ENCODE data around the gene COL25A1. TPM values are rescaled to one million over a fixed set of nuclear protein-coding genes. Genes with fewer than 3 reads are reported as not detected.

Gene COL25A1
- total RNA-seq, 1 experiment from 2014 or later, result 4.2 TPM

DNA sequence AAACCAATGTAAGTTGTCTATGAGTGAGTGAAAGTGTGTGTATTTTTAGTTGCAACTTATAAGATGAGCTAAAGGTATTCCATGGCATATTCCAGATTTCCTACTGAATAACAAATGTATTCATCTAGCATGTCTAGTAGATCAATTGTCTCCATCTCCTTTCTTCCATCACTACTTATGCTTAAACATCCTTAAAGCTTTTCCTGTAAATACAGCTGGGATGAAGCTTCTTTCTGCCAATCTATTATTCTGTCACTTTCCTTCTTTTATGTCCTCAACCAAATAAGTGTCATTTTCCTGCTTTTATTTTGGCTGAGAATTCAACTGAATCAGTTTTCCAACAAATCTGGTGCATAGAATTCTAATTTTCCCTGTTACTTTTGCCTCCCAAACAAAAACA, 136.3 kb downstream of the COL25A1 start:
- no peak overlapping the region for H3K23ac ChIP-seq (ENCODE audit: insufficient read length, low read depth, low read length)
- Mint-ChIP-seq H3K4me1 (peaks cover 17 to 19% of the 10 kb centered on the region in 2 experiments), H3K9me3 (no peaks in the 10 kb centered on the region), H3K27ac (no peak overlapping the region), H3K36me3 (ENCODE audit: insufficient read depth in 1 of 3, low read depth in 3 of 3) (no peaks in the 10 kb centered on the region), H3K4me3 (no peak overlapping the region), H3K27me3 (ENCODE audit: low read depth) (no peaks in the 10 kb centered on the region)
- H3K9ac ChIP-seq (ENCODE audit: extremely low read depth, insufficient read length, low read length), result no peak overlapping the region
- no peaks in the 10 kb centered on the region for H3K27me3 ChIP-seq (ENCODE audit: insufficient read depth, low read length)
- H2AFZ ChIP-seq (ENCODE audit: low read length), result no peak overlapping the region
- H2BK5ac ChIP-seq (ENCODE audit: insufficient read length, low read length), result no peak overlapping the region
- H2BK20ac ChIP-seq (ENCODE audit: low read depth, low read length, poor library complexity, severe bottlenecking), result no peak overlapping the region
- no peak overlapping the region for H2BK15ac ChIP-seq (ENCODE audit: low read depth, low read length)
- no peak overlapping the region for H3T11ph ChIP-seq (ENCODE audit: low read length)
- no peak overlapping the region for H3K4ac ChIP-seq (ENCODE audit: low read depth, low read length)
- H3K18ac ChIP-seq (ENCODE audit: insufficient read length, low read depth, low read length), result no peak overlapping the region
- no peaks in the 10 kb centered on the region for H4K20me1 ChIP-seq (ENCODE audit: control insufficient read depth, insufficient read depth, insufficient read length)
- peaks cover 9% of the 10 kb centered on the region for H3K4me1 ChIP-seq (ENCODE audit: insufficient read depth, low read length)
- no peak overlapping the region for H2BK120ac ChIP-seq (ENCODE audit: low read depth, low read length, poor library complexity, severe bottlenecking)
- H3K79me1 ChIP-seq (ENCODE audit: insufficient read depth, low read depth, low read length, poor library complexity, severe bottlenecking), result no peaks in the 10 kb centered on the region
- H3K9me3 ChIP-seq (ENCODE audit: control insufficient read depth, low read depth, low read length), result no peaks in the 10 kb centered on the region
- DNase-seq, result no peak
- no peak overlapping the region for H2BK12ac ChIP-seq (ENCODE audit: insufficient read length, low read depth, low read length)
- no peak overlapping the region for H3K14ac ChIP-seq (ENCODE audit: insufficient read depth, low read length)
- H3K27ac ChIP-seq (ENCODE audit: insufficient read length, low read depth, low read length), result no peak overlapping the region
- no peaks in the 10 kb centered on the region for H3K23me2 ChIP-seq (ENCODE audit: insufficient read length, low read depth, low read length, poor library complexity, severe bottlenecking)
- no peak overlapping the region for H4K8ac ChIP-seq (replicated peaks; ENCODE audit: insufficient read length, low read depth, low read length)
- no peak overlapping the region for H4K5ac ChIP-seq (ENCODE audit: insufficient read length, low read depth, low read length)
- TF ChIP-seq, protein P1, sequence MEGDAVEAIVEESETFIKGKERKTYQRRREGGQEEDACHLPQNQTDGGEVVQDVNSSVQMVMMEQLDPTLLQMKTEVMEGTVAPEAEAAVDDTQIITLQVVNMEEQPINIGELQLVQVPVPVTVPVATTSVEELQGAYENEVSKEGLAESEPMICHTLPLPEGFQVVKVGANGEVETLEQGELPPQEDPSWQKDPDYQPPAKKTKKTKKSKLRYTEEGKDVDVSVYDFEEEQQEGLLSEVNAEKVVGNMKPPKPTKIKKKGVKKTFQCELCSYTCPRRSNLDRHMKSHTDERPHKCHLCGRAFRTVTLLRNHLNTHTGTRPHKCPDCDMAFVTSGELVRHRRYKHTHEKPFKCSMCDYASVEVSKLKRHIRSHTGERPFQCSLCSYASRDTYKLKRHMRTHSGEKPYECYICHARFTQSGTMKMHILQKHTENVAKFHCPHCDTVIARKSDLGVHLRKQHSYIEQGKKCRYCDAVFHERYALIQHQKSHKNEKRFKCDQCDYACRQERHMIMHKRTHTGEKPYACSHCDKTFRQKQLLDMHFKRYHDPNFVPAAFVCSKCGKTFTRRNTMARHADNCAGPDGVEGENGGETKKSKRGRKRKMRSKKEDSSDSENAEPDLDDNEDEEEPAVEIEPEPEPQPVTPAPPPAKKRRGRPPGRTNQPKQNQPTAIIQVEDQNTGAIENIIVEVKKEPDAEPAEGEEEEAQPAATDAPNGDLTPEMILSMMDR (conservative IDR thresholded peaks at IDR 0.05), result no peak
- H4K91ac ChIP-seq (ENCODE audit: insufficient read length, low read depth, low read length), result no peak overlapping the region
- no peak overlapping the region for H3K56ac ChIP-seq (ENCODE audit: insufficient read length, low read depth, low read length)
- no peaks in the 10 kb centered on the region for H3K79me2 ChIP-seq (ENCODE audit: insufficient read depth, low read length)
- H2AK5ac ChIP-seq (ENCODE audit: insufficient read length, low read length), result no peak overlapping the region
- no peak overlapping the region for H3K4me2 ChIP-seq (ENCODE audit: insufficient read depth, insufficient read length, low read length)
